Type B pancreatic cell (in vitro differentiated cells): Measurements from ENCODE around the gene ARG1. TPM values are rescaled to one million over a fixed set of nuclear protein-coding genes. Genes with fewer than 3 reads are reported as not detected.

Experiments used
- DNase-seq: peaks from one replicate; pipeline ENCODE4 v3.0.0; 2021; ENCODE audit warnings: mixed read lengths; ENCODE audit not compliant: unreplicated experiment; ENCODE audit errors: extremely low spot score
- H3K27ac Mint-ChIP-seq: 2 replicates; pipeline ENCODE4 v1.8.0; 2021; ENCODE audit warnings: mild to moderate bottlenecking, mixed read lengths
- H3K27me3 Mint-ChIP-seq: 2 replicates; pipeline ENCODE4 v1.8.0; 2021; ENCODE audit warnings: mixed read lengths
- H3K36me3 Mint-ChIP-seq: 2 replicates; pipeline ENCODE4 v1.8.0; 2021; ENCODE audit warnings: mixed read lengths
- H3K4me1 Mint-ChIP-seq: one replicate; pipeline ENCODE4 v1.8.0; 2021; ENCODE audit warnings: mixed read lengths; ENCODE audit not compliant: unreplicated experiment
- H3K4me3 Mint-ChIP-seq: 2 replicates; pipeline ENCODE4 v1.8.0; 2021; ENCODE audit warnings: mild to moderate bottlenecking, mixed read lengths
- H3K9me3 Mint-ChIP-seq: 2 replicates; pipeline ENCODE4 v1.8.0; 2021; ENCODE audit warnings: mixed read lengths
- total RNA-seq: library from RNA; stranded (reverse); gene quantifications from 2 replicates; pipeline ENCODE4 v1.2.1, GENCODE V29; 2021; ENCODE audit warnings: low replicate concordance
- TF ChIP-seq, protein P1 (sequence below): fragments of 200-600 bp; sonication (generic); conservative IDR thresholded peaks from 2 replicates; pipeline ENCODE4 v1.5.0; 2021; ENCODE audit warnings: antibody characterized with exemption, mild to moderate bottlenecking

Gene ARG1
- total RNA-seq, 1 donor from 2014 or later, result not detected

DNA sequence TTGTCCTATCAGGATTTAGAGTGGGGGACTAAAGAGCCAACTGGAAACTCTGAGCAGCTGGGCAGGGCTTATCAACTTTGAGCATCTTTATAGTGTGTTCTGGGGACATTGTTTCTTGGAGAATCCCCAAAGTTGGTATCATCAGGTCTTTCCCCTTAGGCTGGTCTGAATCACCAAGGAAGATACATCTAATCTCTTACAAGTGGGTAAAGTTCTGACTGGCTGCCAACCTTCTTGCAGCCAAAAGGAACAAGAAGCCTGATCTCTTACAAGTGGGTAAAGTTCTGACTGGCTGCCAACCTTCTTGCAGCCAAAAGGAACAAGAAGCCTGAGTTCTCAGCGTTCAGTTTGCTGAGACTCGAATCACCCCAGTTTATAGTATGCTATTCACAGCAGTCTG lies 56.6 kb downstream of the ARG1 start:
- H3K4me1 Mint-ChIP-seq, result peaks cover 15% of the 10 kb centered on the region
- no peak for DNase-seq
- no peak overlapping the region for H3K27ac Mint-ChIP-seq
- H3K9me3 Mint-ChIP-seq, result no peaks in the 10 kb centered on the region
- H3K36me3 Mint-ChIP-seq, result no peaks in the 10 kb centered on the region
- peaks cover 4% of the 10 kb centered on the region for H3K27me3 Mint-ChIP-seq
- TF ChIP-seq, protein P1, sequence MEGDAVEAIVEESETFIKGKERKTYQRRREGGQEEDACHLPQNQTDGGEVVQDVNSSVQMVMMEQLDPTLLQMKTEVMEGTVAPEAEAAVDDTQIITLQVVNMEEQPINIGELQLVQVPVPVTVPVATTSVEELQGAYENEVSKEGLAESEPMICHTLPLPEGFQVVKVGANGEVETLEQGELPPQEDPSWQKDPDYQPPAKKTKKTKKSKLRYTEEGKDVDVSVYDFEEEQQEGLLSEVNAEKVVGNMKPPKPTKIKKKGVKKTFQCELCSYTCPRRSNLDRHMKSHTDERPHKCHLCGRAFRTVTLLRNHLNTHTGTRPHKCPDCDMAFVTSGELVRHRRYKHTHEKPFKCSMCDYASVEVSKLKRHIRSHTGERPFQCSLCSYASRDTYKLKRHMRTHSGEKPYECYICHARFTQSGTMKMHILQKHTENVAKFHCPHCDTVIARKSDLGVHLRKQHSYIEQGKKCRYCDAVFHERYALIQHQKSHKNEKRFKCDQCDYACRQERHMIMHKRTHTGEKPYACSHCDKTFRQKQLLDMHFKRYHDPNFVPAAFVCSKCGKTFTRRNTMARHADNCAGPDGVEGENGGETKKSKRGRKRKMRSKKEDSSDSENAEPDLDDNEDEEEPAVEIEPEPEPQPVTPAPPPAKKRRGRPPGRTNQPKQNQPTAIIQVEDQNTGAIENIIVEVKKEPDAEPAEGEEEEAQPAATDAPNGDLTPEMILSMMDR, result no peak
- no peak overlapping the region for H3K4me3 Mint-ChIP-seq

DNA sequence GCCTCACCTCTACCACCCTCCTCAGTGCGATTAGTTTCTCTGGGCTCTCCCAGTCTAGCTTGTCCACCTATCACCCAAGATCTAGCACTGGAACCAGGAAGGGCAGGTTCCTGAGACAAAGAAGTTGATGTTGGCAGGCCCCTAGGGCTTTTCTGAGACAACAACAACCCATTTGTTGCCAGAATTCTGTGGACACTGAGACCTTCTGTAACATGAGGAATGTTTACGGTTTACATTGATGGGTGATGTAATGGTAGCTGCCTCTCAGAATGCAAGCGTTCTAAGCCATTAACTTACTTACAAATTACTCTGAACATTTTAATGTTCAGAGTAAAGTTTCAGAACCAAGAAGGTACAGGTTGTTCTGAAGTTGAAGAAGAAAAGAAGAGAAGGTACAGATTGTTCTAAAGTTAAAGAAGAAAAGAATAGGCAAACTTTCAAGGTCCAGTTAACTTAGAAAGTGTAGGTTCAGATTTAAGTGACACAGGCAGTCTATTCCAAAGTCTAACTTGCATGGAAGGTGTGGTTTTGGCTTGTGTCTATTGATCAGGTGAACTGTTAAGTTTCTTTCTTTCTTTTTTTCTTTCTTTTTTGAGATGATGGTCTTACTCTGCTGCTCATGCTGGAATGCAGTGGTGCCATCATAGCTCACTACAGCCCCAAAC lies 58.7 kb downstream of the ARG1 start:
- H3K4me1 Mint-ChIP-seq, result peaks cover 14% of the 10 kb centered on the region
- H3K4me3 Mint-ChIP-seq, result no peak overlapping the region

More for the DNA sequence above, 58.7 kb downstream of the ARG1 start:
- no peaks in the 10 kb centered on the region for H3K9me3 Mint-ChIP-seq
- H3K36me3 Mint-ChIP-seq, result no peaks in the 10 kb centered on the region
- H3K27ac Mint-ChIP-seq, result no peak overlapping the region
- TF ChIP-seq, protein P1, result no peak
- no peak for DNase-seq
- peaks cover 4% of the 10 kb centered on the region for H3K27me3 Mint-ChIP-seq

Other genes starting within 250 kb of the ARG1 start
- 29.2 and 37.6 TPM in 2 replicates for gene MED23, start 55.0 kb downstream of the ARG1 start, total RNA-seq
- 0.07 and 0.82 TPM in 2 replicates for gene ENPP3, start 64.1 kb downstream of the ARG1 start, total RNA-seq
- gene OR2A4, start 128.2 kb downstream of the ARG1 start, total RNA-seq, result not detected in 2 replicates
- gene CTAGE9, start 137.8 kb downstream of the ARG1 start, total RNA-seq, result not detected in 2 replicates
- 12.9 and 13.4 TPM in 2 replicates for gene ENPP1, start 234.8 kb downstream of the ARG1 start, total RNA-seq